ENCODE results near the gene TENT5D.

DNA sequence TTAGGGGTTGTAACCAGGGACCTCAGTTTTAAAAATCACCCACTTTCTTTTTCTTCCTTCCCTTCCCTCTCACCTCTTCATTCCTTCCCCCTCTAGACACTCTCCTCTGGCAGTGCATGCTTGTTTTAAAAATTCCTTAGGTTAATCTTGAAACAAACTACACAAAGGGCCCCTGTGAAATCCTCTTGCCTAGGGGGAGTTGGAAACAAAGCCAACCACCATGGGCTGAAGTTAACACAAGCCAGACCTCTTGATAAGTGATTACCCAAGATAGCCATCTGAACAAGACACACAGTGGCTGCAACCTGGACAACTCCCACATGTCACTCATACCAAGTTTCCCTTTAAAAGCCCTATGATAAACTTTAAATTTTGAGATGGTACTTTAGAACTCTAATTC lies 68.9 kb downstream of the TENT5D start:
- TF ChIP-seq, protein P1, sequence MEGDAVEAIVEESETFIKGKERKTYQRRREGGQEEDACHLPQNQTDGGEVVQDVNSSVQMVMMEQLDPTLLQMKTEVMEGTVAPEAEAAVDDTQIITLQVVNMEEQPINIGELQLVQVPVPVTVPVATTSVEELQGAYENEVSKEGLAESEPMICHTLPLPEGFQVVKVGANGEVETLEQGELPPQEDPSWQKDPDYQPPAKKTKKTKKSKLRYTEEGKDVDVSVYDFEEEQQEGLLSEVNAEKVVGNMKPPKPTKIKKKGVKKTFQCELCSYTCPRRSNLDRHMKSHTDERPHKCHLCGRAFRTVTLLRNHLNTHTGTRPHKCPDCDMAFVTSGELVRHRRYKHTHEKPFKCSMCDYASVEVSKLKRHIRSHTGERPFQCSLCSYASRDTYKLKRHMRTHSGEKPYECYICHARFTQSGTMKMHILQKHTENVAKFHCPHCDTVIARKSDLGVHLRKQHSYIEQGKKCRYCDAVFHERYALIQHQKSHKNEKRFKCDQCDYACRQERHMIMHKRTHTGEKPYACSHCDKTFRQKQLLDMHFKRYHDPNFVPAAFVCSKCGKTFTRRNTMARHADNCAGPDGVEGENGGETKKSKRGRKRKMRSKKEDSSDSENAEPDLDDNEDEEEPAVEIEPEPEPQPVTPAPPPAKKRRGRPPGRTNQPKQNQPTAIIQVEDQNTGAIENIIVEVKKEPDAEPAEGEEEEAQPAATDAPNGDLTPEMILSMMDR (IDR thresholded peaks at IDR 0.05), result no peak
- no peak for TF ChIP-seq EP300 (IDR thresholded peaks at IDR 0.05)

Measured in tibial nerve (tissue), 4 donors.